H1 (cell line): Measurements from ENCODE around the gene OSBPL3. TPM values are rescaled to one million over a fixed set of nuclear protein-coding genes. Genes with fewer than 3 reads are reported as not detected.

Experiments
- ATF3 ChIP-seq: IDR thresholded peaks from 2 replicates; pipeline ENCODE4 v1.6.1; 2011; ENCODE audit warnings: low read depth, mild to moderate bottlenecking, low read length; ENCODE audit not compliant: insufficient read depth
- CBX5 ChIP-seq: fragments of 300-800, 300-1000 bp; sonication (generic); IDR thresholded peaks from 2 replicates; pipeline ENCODE4 v1.7.1; 2016; ENCODE audit warnings: antibody characterized with exemption, low read length, low read depth
- RAD21 ChIP-seq, 2 experiments: IDR thresholded peaks in 1 of 2; conservative IDR thresholded peaks in 1 of 2; 2 replicates each; pipeline ENCODE4 v1.6.1; 2011; ENCODE audit warnings: low read depth in 2 of 2, low read length in 2 of 2, improper control_type of control experiment in 1 of 2, inconsistent platforms in 1 of 2, mild to moderate bottlenecking in 1 of 2, moderate library complexity in 1 of 2
- SUZ12 ChIP-seq: fragments of 200-600 bp; sonication (generic); IDR thresholded peaks from 2 replicates; pipeline ENCODE4 v1.6.1; 2012; ENCODE audit warnings: mild to moderate bottlenecking, inconsistent platforms, low read length, moderate library complexity, mixed read lengths
- polyA plus RNA-seq, 7 experiments: library from polyadenylated mRNA; depleted of rRNA in 3 of 7; stranded (reverse) in 5 of 7; unstranded in 2 of 7; fragments of >200 nt in 5 of 7; fragments of 200-250 nt in 2 of 7; gene quantifications; 1 replicate in 5 of 7; 2 replicates in 1 of 7; 4 replicates in 1 of 7; pipeline versions ENCODE4 v1.2.1 to v1.2.3, GENCODE V29; 2011 to 2013; ENCODE audit warnings: missing spikeins in 2 of 7, mixed read lengths in 2 of 7
- total RNA-seq: library from RNA; stranded (reverse); fragmentation: NEBNext Ultra II Directional; extraction: Animal tissue kit (Norgen Biotek cat#: 25700); gene quantifications from 2 replicates; pipeline ENCODE4 v1.2.1, GENCODE V29; 2021

Gene OSBPL3
- total and polyA plus RNA-seq, 2 of the 8 experiments (the other 6 are each of a cell fraction or from before 2014, with no cell fraction given) = 2.8 to 13.9 TPM

DNA sequence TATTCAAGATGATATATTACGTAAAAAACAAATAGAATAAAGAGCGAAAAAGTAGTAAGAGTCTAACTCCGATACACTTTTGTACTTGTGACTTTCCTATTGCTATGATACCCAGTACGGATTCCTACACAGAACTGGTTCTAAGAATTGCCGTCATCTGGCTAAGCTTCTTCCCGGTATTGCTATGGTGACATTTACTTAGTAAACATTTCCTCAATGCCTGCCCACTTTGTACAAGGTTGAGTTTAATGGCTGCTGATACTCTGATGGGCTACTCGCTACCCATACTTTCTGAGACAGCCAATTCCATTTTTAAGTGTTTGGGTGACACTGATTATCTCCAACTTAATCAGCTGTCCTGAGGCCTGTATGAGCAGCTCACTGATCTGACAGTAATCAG, 55.6 kb downstream of the OSBPL3 start (continued):
- no peak for TF ChIP-seq RAD21 (IDR thresholded peaks at IDR 0.05 in 1 of 2, conservative IDR thresholded peaks at IDR 0.05 in 1 of 2; ENCODE audit: low read depth in 2 of 2, low read length in 2 of 2)
- TF ChIP-seq ATF3 = no peak
- no peak for TF ChIP-seq CBX5
- TF ChIP-seq SUZ12 = no peak
